Measurements from ENCODE around the gene WNT5A.

Gene WNT5A
- 0 to 0.90 (median 0) reads per million in 9 experiments for total RNA-seq

GRCh38 chr3:55486857-55487380 lies at the start of gene WNT5A:
Gene WNT5A, minus strand, starts transcription at chr3:55487306. Its CDS starts 321 bp downstream, at chr3:55486985.
- H3K27me3 Mint-ChIP-seq = peaks cover 63 to 88% of the 10 kb centered on the region in 2 donors
- H3K27ac Mint-ChIP-seq = no peak within 1 kb of the TSS
- DNase-seq (no peak), ATAC-seq (replicated peaks) (no peak)
- no peaks in the 10 kb centered on the region for H3K36me3 Mint-ChIP-seq (ENCODE audit: insufficient read depth)
- peaks cover 0 to 1% of the 10 kb centered on the region in 2 donors for H3K9me3 Mint-ChIP-seq
- peaks cover 0 to 8% of the 10 kb centered on the region in 2 donors for H3K4me1 Mint-ChIP-seq (ENCODE audit: low read depth in 2 of 2)
- H3K4me3 Mint-ChIP-seq = peak within 1 kb of the TSS in 1 of 2 donors; percentile 28

DNA sequence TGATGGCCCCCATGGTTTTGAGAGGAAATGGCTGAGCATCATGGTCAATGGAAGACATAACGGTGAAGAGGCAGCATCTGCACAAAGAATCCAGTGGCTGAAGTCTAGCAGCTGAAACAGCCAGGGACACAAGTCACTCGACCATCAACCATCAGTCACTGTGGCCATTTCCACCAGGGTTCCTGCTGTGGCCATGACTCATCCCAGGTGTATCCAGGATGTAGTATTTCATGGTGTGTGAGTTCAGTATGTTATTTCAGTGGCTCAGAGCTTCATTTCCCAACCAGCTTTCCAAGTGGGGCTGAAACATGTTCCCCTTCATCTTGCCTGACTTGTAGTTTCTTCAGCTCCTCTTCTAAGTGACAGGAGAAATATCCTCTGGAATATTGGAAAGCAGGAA lies 47.8 kb upstream of the WNT5A start:
- Mint-ChIP-seq H3K4me3 (no peak overlapping the region), H3K4me1 (ENCODE audit: low read depth in 2 of 2) (no peaks in the 10 kb centered on the region), H3K27me3 (no peaks in the 10 kb centered on the region), H3K36me3 (ENCODE audit: insufficient read depth) (no peaks in the 10 kb centered on the region), H3K9me3 (peaks cover 5 to 10% of the 10 kb centered on the region in 2 donors), H3K27ac (no peak overlapping the region)
- ATAC-seq (replicated peaks) (no peak), DNase-seq (no peak)

- no peaks in the 10 kb centered on the region for H3K4me1 Mint-ChIP-seq (ENCODE audit: low read depth in 2 of 2)
- no peak for ATAC-seq (replicated peaks)
- peaks cover 6 to 10% of the 10 kb centered on the region in 2 donors for H3K9me3 Mint-ChIP-seq
- DNase-seq = no peak
- no peaks in the 10 kb centered on the region for H3K27me3 Mint-ChIP-seq
- no peaks in the 10 kb centered on the region for H3K36me3 Mint-ChIP-seq (ENCODE audit: insufficient read depth)
- no peak overlapping the region for H3K27ac Mint-ChIP-seq
- no peak overlapping the region for H3K4me3 Mint-ChIP-seq
These were observed 45.7 kb upstream of the WNT5A start for GRCh38 chr3:55532806-55533205.

- DNase-seq (no peak), ATAC-seq (replicated peaks) (no peak)
- H3K9me3 Mint-ChIP-seq = peaks cover 7 to 21% of the 10 kb centered on the region in 2 donors
- H3K4me3 Mint-ChIP-seq = no peak overlapping the region
- no peaks in the 10 kb centered on the region for H3K36me3 Mint-ChIP-seq (ENCODE audit: insufficient read depth)
- H3K27me3 Mint-ChIP-seq = no peaks in the 10 kb centered on the region
- H3K27ac Mint-ChIP-seq = no peak overlapping the region
- H3K4me1 Mint-ChIP-seq (ENCODE audit: low read depth in 2 of 2) = no peaks in the 10 kb centered on the region
These were observed 44.2 kb upstream of the WNT5A start for GRCh38 chr3:55531321-55531720.

DNA sequence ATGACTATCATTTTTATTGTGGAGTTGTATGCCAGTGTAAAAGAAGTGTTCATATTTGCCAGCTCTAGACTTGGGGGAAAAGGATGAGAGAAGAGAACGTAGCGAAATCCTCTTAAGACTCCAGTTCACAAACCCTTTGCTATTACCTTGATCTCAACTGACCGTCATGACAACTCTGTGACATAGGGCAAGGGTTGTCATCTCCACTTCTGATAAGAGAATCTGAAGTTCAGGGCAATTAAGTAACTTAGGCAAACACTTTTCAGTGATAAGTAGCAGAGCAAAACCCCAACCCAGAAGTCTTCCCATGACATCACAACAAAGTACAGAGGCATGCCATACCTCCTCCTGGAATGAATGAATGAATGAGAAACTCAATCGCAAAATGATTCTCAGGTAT lies 40.3 kb upstream of the WNT5A start:
- no peak overlapping the region for H3K4me3 Mint-ChIP-seq

DNA sequence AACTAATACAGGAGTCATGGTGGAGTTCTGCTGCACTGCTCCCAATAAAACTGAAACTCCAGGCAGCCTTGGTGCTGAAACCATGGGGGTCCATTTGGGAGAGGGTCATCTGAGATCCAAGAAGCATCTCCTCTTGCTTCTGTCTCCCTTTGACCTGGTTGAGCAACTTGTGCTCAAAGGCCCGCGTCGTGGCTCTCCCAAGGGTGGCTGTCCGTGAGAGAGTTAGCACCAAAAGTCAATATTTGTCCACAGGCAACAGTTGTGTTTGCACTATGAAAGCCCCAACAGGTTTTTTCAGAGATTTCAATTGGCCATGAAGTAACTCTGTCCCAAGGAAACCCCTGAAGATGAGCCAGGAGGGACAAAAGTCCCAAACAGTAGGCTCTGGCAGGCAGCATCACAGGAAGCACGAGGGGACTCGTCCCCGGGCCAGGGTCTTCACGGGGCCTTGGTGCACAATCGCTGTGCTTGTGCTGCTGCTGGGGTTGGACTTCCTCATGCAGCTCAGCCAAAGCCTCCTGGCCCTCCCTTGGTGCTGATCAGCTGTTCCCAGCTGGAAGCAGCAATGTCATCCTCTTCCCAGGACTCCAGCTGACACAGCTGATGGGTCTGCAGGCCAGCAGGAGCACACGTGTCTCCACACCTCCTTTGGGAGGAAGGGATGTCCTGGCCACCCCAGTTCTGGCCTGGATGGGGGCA lies 39.4 kb upstream of the WNT5A start:
- Mint-ChIP-seq H3K4me3 (no peak overlapping the region), H3K27me3 (no peaks in the 10 kb centered on the region), H3K4me1 (ENCODE audit: low read depth in 2 of 2) (no peaks in the 10 kb centered on the region), H3K9me3 (peaks cover 9 to 22% of the 10 kb centered on the region in 2 donors), H3K36me3 (ENCODE audit: insufficient read depth) (no peaks in the 10 kb centered on the region), H3K27ac (no peak overlapping the region)
- no peak for ATAC-seq (replicated peaks)
- no peak for DNase-seq

More for the DNA sequence above, 40.3 kb upstream of the WNT5A start:
- DNase-seq (no peak), ATAC-seq (replicated peaks) (no peak)
- H3K36me3 Mint-ChIP-seq (ENCODE audit: insufficient read depth) = no peaks in the 10 kb centered on the region
- H3K27me3 Mint-ChIP-seq = no peaks in the 10 kb centered on the region
- H3K9me3 Mint-ChIP-seq = peaks cover 11 to 22% of the 10 kb centered on the region in 2 donors
- H3K4me1 Mint-ChIP-seq (ENCODE audit: low read depth in 2 of 2) = no peaks in the 10 kb centered on the region
- H3K27ac Mint-ChIP-seq = no peak overlapping the region

- Mint-ChIP-seq H3K9me3 (peaks cover 8 to 22% of the 10 kb centered on the region in 2 donors), H3K27me3 (no peaks in the 10 kb centered on the region), H3K4me3 (no peak overlapping the region), H3K36me3 (ENCODE audit: insufficient read depth) (no peaks in the 10 kb centered on the region), H3K4me1 (ENCODE audit: low read depth in 2 of 2) (no peaks in the 10 kb centered on the region), H3K27ac (no peak overlapping the region)
- ATAC-seq (replicated peaks) (no peak), DNase-seq (no peak)
These were observed 38.3 kb upstream of the WNT5A start for GRCh38 chr3:55525436-55525835.

GRCh38 chr3:55524565-55525244 lies 37.6 kb upstream of the WNT5A start:
- no peak overlapping the region for H3K27ac Mint-ChIP-seq
- DNase-seq (no peak), ATAC-seq (replicated peaks) (no peak)
- H3K27me3 Mint-ChIP-seq = no peaks in the 10 kb centered on the region
- H3K36me3 Mint-ChIP-seq (ENCODE audit: insufficient read depth) = no peaks in the 10 kb centered on the region
- peaks cover 8 to 22% of the 10 kb centered on the region in 2 donors for H3K9me3 Mint-ChIP-seq
- H3K4me3 Mint-ChIP-seq = no peak overlapping the region
- no peaks in the 10 kb centered on the region for H3K4me1 Mint-ChIP-seq (ENCODE audit: low read depth in 2 of 2)

- no peak overlapping the region for H3K4me3 Mint-ChIP-seq
- peaks cover 8 to 22% of the 10 kb centered on the region in 2 donors for H3K9me3 Mint-ChIP-seq
- no peak for ATAC-seq (replicated peaks)
- H3K4me1 Mint-ChIP-seq (ENCODE audit: low read depth in 2 of 2) = no peaks in the 10 kb centered on the region
- H3K36me3 Mint-ChIP-seq (ENCODE audit: insufficient read depth) = no peaks in the 10 kb centered on the region
- no peak overlapping the region for H3K27ac Mint-ChIP-seq
- no peak for DNase-seq
- no peaks in the 10 kb centered on the region for H3K27me3 Mint-ChIP-seq
These were observed 36.4 kb upstream of the WNT5A start for GRCh38 chr3:55523471-55523870.

GRCh38 chr3:55521738-55522421 lies 34.8 kb upstream of the WNT5A start:
- Mint-ChIP-seq H3K4me3 (no peak overlapping the region), H3K9me3 (peaks cover 6 to 12% of the 10 kb centered on the region in 2 donors), H3K27ac (no peak overlapping the region)

GRCh38 chr3:55521064-55521737 lies 34.1 kb upstream of the WNT5A start:
- Mint-ChIP-seq H3K27me3 (no peaks in the 10 kb centered on the region), H3K9me3 (peaks cover 6 to 10% of the 10 kb centered on the region in 2 donors), H3K4me1 (ENCODE audit: low read depth in 2 of 2) (no peaks in the 10 kb centered on the region), H3K4me3 (no peak overlapping the region), H3K27ac (no peak overlapping the region), H3K36me3 (ENCODE audit: insufficient read depth) (no peaks in the 10 kb centered on the region)
- DNase-seq = no peak
- no peak for ATAC-seq (replicated peaks)

More at GRCh38 chr3:55521738-55522421, 34.8 kb upstream of the WNT5A start:
- no peak for DNase-seq
- Mint-ChIP-seq H3K36me3 (ENCODE audit: insufficient read depth) (no peaks in the 10 kb centered on the region), H3K4me1 (ENCODE audit: low read depth in 2 of 2) (no peaks in the 10 kb centered on the region), H3K27me3 (no peaks in the 10 kb centered on the region)
- ATAC-seq (replicated peaks) = no peak

DNA sequence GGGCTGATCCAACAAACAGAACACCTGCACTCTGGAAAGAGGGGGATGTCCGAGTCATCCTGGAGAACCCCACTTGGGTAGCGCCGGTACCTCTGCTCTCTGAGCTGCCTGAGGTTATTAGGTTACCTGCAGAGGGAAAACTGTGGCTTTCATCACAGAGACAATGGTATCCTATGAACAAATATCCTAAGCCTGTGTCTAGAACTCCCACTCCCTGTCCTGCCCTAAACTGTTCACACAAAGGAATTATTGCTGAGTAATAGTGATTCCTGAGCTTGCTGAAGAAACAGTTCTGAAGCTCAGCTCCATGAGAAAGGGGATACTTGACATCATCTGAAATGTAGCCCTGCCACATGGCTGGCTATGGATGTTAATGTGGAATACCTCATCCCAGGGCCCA lies 31.9 kb upstream of the WNT5A start:
- DNase-seq (no peak), ATAC-seq (replicated peaks) (no peak)
- H3K27me3 Mint-ChIP-seq = no peaks in the 10 kb centered on the region
- no peak overlapping the region for H3K4me3 Mint-ChIP-seq
- no peak overlapping the region for H3K27ac Mint-ChIP-seq
- H3K36me3 Mint-ChIP-seq (ENCODE audit: insufficient read depth) = no peaks in the 10 kb centered on the region
- H3K4me1 Mint-ChIP-seq (ENCODE audit: low read depth in 2 of 2) = no peaks in the 10 kb centered on the region
- H3K9me3 Mint-ChIP-seq = peaks cover 0 to 2% of the 10 kb centered on the region in 2 donors

DNA sequence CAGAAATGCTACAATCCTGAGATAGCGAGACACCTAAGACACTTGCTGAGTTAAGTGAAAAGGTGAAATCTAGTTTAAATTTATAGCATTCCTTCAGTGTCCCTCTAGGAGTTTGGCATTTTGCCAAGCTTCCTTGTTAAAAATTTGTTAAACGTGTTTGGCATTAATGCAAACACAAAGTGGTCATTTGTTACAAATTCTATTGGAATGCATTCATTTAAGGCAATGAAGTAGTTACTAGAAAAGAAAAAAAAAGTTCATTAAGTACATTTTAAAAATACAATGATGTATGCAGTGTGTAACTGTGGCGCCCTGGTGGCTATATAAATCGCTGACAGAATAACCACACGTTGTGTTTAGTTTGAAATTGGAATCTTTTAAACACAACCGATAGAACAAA lies 31.3 kb upstream of the WNT5A start:
- no peaks in the 10 kb centered on the region for H3K4me1 Mint-ChIP-seq (ENCODE audit: low read depth in 2 of 2)
- H3K36me3 Mint-ChIP-seq (ENCODE audit: insufficient read depth) = no peaks in the 10 kb centered on the region
- H3K4me3 Mint-ChIP-seq = no peak overlapping the region
- peaks cover 0 to 1% of the 10 kb centered on the region in 2 donors for H3K9me3 Mint-ChIP-seq
- no peak for DNase-seq
- ATAC-seq (replicated peaks) = no peak
- H3K27me3 Mint-ChIP-seq = no peaks in the 10 kb centered on the region
- no peak overlapping the region for H3K27ac Mint-ChIP-seq

Data from effector memory CD8-positive, alpha-beta T cell (primary cell).